Transverse colon (tissue), 4 donors: ENCODE measurements around the gene ASB8. TPM values are rescaled to one million over a fixed set of nuclear protein-coding genes. Genes with fewer than 3 reads are reported as not detected.
"Not testable (repeated sequence)": the region's sequence is repeated elsewhere in the genome, so short reads cannot be mapped to it uniquely, and the experiment has no call there.

Experiments used
- DNase-seq: peaks from one replicate; pipeline ENCODE4 v3.0.0-alpha.2; 2019
- H3K27ac ChIP-seq, 4 donors: fragments of 200-600 bp; sonication (generic); 2 replicates each; pipeline ENCODE4 v1.5.1; 2016 to 2018; ENCODE audit warnings: inconsistent platforms in 4 of 4
- H3K27me3 ChIP-seq: fragments of 200-600 bp; sonication (generic); 2 replicates; pipeline ENCODE4 v1.5.1; 2017; ENCODE audit warnings: inconsistent platforms
- H3K36me3 ChIP-seq, 4 donors: fragments of 200-600 bp; sonication (generic); 2 replicates each; pipeline ENCODE4 v1.5.1; 2017 to 2019; ENCODE audit warnings: inconsistent platforms in 4 of 4
- H3K4me1 ChIP-seq, 4 donors: fragments of 200-600 bp; sonication (generic); 2 replicates each; pipeline ENCODE4 v1.5.1; 2017 to 2020; ENCODE audit warnings: inconsistent platforms in 4 of 4
- H3K4me3 ChIP-seq, 4 donors: fragments of 200-600 bp; sonication (generic); 1 replicate in 1 of 4; 2 replicates in 3 of 4; pipeline versions ENCODE4 v1.5.1 to v1.6.1; 2017 to 2019; ENCODE audit warnings: inconsistent platforms in 4 of 4
- H3K9me3 ChIP-seq, 2 donors: fragments of 200-600 bp; sonication (generic); 2 replicates each; pipeline ENCODE4 v1.5.1; 2017 to 2019; ENCODE audit warnings: inconsistent platforms in 2 of 2
- CTCF ChIP-seq, 5 experiments: fragments of 200-600 bp in 3 of 5; fragments of 450-650 bp in 2 of 5; sonication (generic) in 3 of 5; IDR thresholded peaks; 1 replicate in 2 of 5; 2 replicates in 3 of 5; pipeline ENCODE4 v1.5.1; 2016 to 2017; ENCODE audit warnings: antibody characterized with exemption in 5 of 5, inconsistent platforms in 3 of 5, mild to moderate bottlenecking in 2 of 5, moderate library complexity in 1 of 5
- EP300 ChIP-seq: sonication (generic); formaldehyde crosslinking; IDR thresholded peaks from one replicate; pipeline ENCODE4 v1.6.1; 2017; ENCODE audit warnings: antibody characterized with exemption, low read depth
- POLR2A ChIP-seq: fragments of 450-650 bp; IDR thresholded peaks from one replicate; pipeline ENCODE4 v1.6.1; 2016; ENCODE audit warnings: antibody characterized with exemption, mild to moderate bottlenecking, moderate library complexity
- POLR2AphosphoS5 ChIP-seq, 3 donors: sonication (generic); formaldehyde crosslinking; IDR thresholded peaks; one replicate each; pipeline ENCODE4 v1.6.1; 2016; ENCODE audit warnings: antibody characterized with exemption in 3 of 3
- WGBS, 2 donors: methylation state at CpG; one replicate each; pipeline ENCODE4 v1.1.5; 2018; ENCODE audit warnings: low coverage in 1 of 2; 5-methylcytosine and 5-hydroxymethylcytosine counted together
- in situ Hi-C, 4 donors: fragments of 200-750 bp; cut with MboI; loops; one replicate each; pipeline versions ENCODE4 v1.15.0 to v1.15.1; 2017; ENCODE audit warnings: low sequenced_read_pairs in 3 of 4, low pct_ligation_motif_present in 1 of 4, low pct_unique_long_range_greater_than_20kb in 1 of 4
- intact Hi-C: fragments of 100-400 bp; cut with DNase I; formaldehyde crosslinking; loops from one replicate; pipeline ENCODE4 v1.15.1; 2023; ENCODE audit warnings: low total_unique reads
- total RNA-seq, 4 donors: library from RNA; depleted of rRNA; stranded (reverse); fragments of >200 nt; gene quantifications; one replicate each; pipeline ENCODE4 v1.1.0, GENCODE V29; 2016

The ASB8 gene
- total RNA-seq, 4 donors from 2014 or later = 13.3 to 39.0 (median 23.3) TPM

GRCh38 chr12:48160046-48160445, 2.7 kb upstream of the ASB8 start:
- WGBS, 2 donors = 80 to 88% methylated on average over 2 to 5 of the region's 5 CpGs
- Histone ChIP-seq H3K27me3 (no peaks in the 10 kb centered on the region), H3K9me3 (no peaks in the 10 kb centered on the region), H3K36me3 (no peaks in the 10 kb centered on the region), H3K27ac (no peak overlapping the region), H3K4me3 (no peak overlapping the region), H3K4me1 (peaks cover 4 to 13% (median 8%) of the 10 kb centered on the region in 4 donors)
- in situ Hi-C loops (loop anchor here (10.0 to 25.0 kb wide), 4 partner anchors 55 to 298 kb away; partner anchors contain the start of genes TMEM106C (in 3 of the 4) and SENP1 (in 1 of the 4)), intact Hi-C loops (no loop called here)
- no peak for TF ChIP-seq CTCF (IDR thresholded peaks at IDR 0.05)
- no peak for TF ChIP-seq POLR2AphosphoS5 (IDR thresholded peaks at IDR 0.05)
- no peak for TF ChIP-seq POLR2A
- no peak for TF ChIP-seq EP300
- DNase-seq = no peak

GRCh38 chr12:48157889-48158370, 615 bp upstream of the ASB8 start:
- no peaks in the 10 kb centered on the region for H3K27me3 ChIP-seq
- H3K4me1 ChIP-seq = peaks cover 4 to 21% (median 8%) of the 10 kb centered on the region in 4 donors
- peaks cover 0 to 1% (median 0%) of the 10 kb centered on the region in 4 donors for H3K36me3 ChIP-seq
- peak overlapping the region; percentile 78 to 94 (median 88) for H3K27ac ChIP-seq
- in situ Hi-C loops = loop anchor here in 3 of 4 donors (25.0 kb wide), 2 partner anchors 196 to 296 kb away; partner anchors contain the start of gene TMEM106C (in 3 of the 3)
- peak overlapping the region in 3 of 4 donors; percentile 72 to 95 (median 79) for H3K4me3 ChIP-seq
- H3K9me3 ChIP-seq = no peaks in the 10 kb centered on the region
- TF ChIP-seq CTCF (IDR thresholded peaks at IDR 0.05) (peak in 2 of 5 experiments; percentile 8 to 27), POLR2AphosphoS5 (IDR thresholded peaks at IDR 0.05) (no peak)
- no peak for DNase-seq
- intact Hi-C loops = loop anchor here (10.0 kb wide), 1 partner anchor 53 kb away; the partner anchor contains the start of gene SENP1
- WGBS, 2 donors = 67% methylated on average over 3 of the region's 3 CpGs; no CpG with 5 or more reads in 1 of the 2 donors

- no peak for DNase-seq
- in situ Hi-C loops (loop anchor here in 3 of 4 donors (25.0 kb wide), 2 partner anchors 194 to 294 kb away; partner anchors contain the start of gene TMEM106C (in 3 of the 3)), intact Hi-C loops (loop anchor here (10.0 kb wide), 1 partner anchor 52 kb away; the partner anchor contains the start of gene SENP1)
- TF ChIP-seq CTCF (IDR thresholded peaks at IDR 0.05) (no peak), POLR2AphosphoS5 (IDR thresholded peaks at IDR 0.05) (no peak), EP300 (no peak), POLR2A (no peak)
- Histone ChIP-seq H3K4me1 (peaks cover 4 to 21% (median 8%) of the 10 kb centered on the region in 4 donors), H3K27me3 (no peaks in the 10 kb centered on the region), H3K27ac (peak overlapping the region; percentile 78 to 94 (median 88)), H3K9me3 (no peaks in the 10 kb centered on the region), H3K4me3 (peak overlapping the region; percentile 32 to 95 (median 76)), H3K36me3 (peaks cover 0 to 13% (median 5%) of the 10 kb centered on the region in 4 donors)
- WGBS, 2 donors = 13 to 31% methylated on average over 5 to 8 of the region's 8 CpGs
Observed at GRCh38 chr12:48156652-48157017, 680 bp downstream of the ASB8 start.

GRCh38 chr12:48155786-48156185, 1.5 kb downstream of the ASB8 start:
- peaks cover 4 to 21% (median 8%) of the 10 kb centered on the region in 4 donors for H3K4me1 ChIP-seq
- not testable (repeated sequence) for H3K4me3 ChIP-seq, H3K27me3 ChIP-seq, H3K27ac ChIP-seq, H3K9me3 ChIP-seq, DNase-seq
- in situ Hi-C loops = loop anchor here in 3 of 4 donors (25.0 kb wide), 2 partner anchors 193 to 293 kb away; partner anchors contain the start of gene TMEM106C (in 3 of the 3)
- H3K36me3 ChIP-seq = peaks cover 0 to 21% (median 9%) of the 10 kb centered on the region in 4 donors
- whole genome bisulfite sequencing, 2 donors = 97 to 98% methylated on average over 5 of the region's 5 CpGs
- intact Hi-C loops = loop anchor here (10.0 kb wide), 1 partner anchor 51 kb away; the partner anchor contains the start of gene SENP1
